OCI-LY1 (cell line): ENCODE measurements around the gene SLC2A10.

ENCODE experiments used
- H2AFZ ChIP-seq: fragments of 200-600 bp; sonication (generic), shearing (Covaris generic); 2 replicates; pipeline ENCODE4 v1.6.0; 2014; ENCODE audit warnings: antibody characterized with exemption, mild to moderate bottlenecking, low read length
- H3F3A ChIP-seq: fragments of 200-600 bp; sonication (generic), shearing (Covaris generic); 2 replicates; pipeline ENCODE4 v1.6.0; 2014; ENCODE audit warnings: mild to moderate bottlenecking, antibody characterized with exemption, low read length, moderate library complexity; ENCODE audit not compliant: insufficient read depth
- H3K27ac ChIP-seq: fragments of 200-600 bp; sonication (generic); 2 replicates; pipeline ENCODE4 v1.5.1; 2014; ENCODE audit warnings: low read length, mixed run types, mild to moderate bottlenecking, low read depth; ENCODE audit not compliant: poor library complexity, severe bottlenecking
- H3K27me3 ChIP-seq: fragments of 200-600 bp; sonication (generic); 2 replicates; pipeline ENCODE4 v1.6.0; 2014; ENCODE audit warnings: antibody characterized with exemption, mild to moderate bottlenecking, low read length, moderate library complexity; ENCODE audit not compliant: insufficient read depth
- H3K36me3 ChIP-seq: fragments of 200-600 bp; sonication (generic); 2 replicates; pipeline ENCODE4 v1.6.1; 2014; ENCODE audit warnings: mild to moderate bottlenecking, antibody characterized with exemption, low read length, moderate library complexity, mixed read lengths; ENCODE audit not compliant: insufficient read depth
- H3K4me1 ChIP-seq: fragments of 200-600 bp; sonication (generic); 2 replicates; pipeline ENCODE4 v1.5.1; 2014; ENCODE audit warnings: mild to moderate bottlenecking, low read length, moderate library complexity; ENCODE audit not compliant: insufficient read depth, severe bottlenecking
- H3K4me2 ChIP-seq: fragments of 200-600 bp; sonication (generic), shearing (Covaris generic); 2 replicates; pipeline ENCODE4 v1.6.1; 2014; ENCODE audit warnings: low read length
- H3K4me3 ChIP-seq: fragments of 200-600 bp; sonication (generic); 2 replicates; pipeline ENCODE4 v1.5.1; 2014; ENCODE audit warnings: low read length, low read depth, mild to moderate bottlenecking, mixed read lengths; ENCODE audit not compliant: poor library complexity, severe bottlenecking
- H3K79me2 ChIP-seq: fragments of 200-600 bp; shearing (Covaris generic); 2 replicates; pipeline ENCODE4 v1.6.1; 2016; ENCODE audit warnings: mixed run types, low read length, mixed read lengths; ENCODE audit not compliant: insufficient read depth
- H3K9ac ChIP-seq: fragments of 200-600 bp; sonication (generic), shearing (Covaris generic); 2 replicates; pipeline ENCODE4 v1.6.1; 2014; ENCODE audit warnings: mild to moderate bottlenecking, low read length, mixed read lengths
- H3K9me2 ChIP-seq: fragments of 200-600 bp; sonication (generic), shearing (Covaris generic); 2 replicates; pipeline ENCODE4 v1.6.1; 2014; ENCODE audit warnings: low read depth, mild to moderate bottlenecking, low read length, mixed read lengths
- H3K9me3 ChIP-seq: fragments of 200-600 bp; shearing (Covaris generic); 2 replicates; pipeline ENCODE4 v1.6.1; 2014; ENCODE audit warnings: low read length, mixed read lengths
- H4K20me1 ChIP-seq: fragments of 200-600 bp; sonication (generic), shearing (Covaris generic); 2 replicates; pipeline ENCODE4 v1.6.0; 2016; ENCODE audit warnings: mild to moderate bottlenecking, low read length; ENCODE audit not compliant: insufficient read depth
- CTCF ChIP-seq: fragments of 200-600 bp; sonication (generic), shearing (Covaris generic); IDR thresholded peaks from 2 replicates; pipeline ENCODE4 v1.5.1; 2017; ENCODE audit warnings: mild to moderate bottlenecking, antibody characterized with exemption, low read length, moderate library complexity, mixed read lengths
- EZH2 ChIP-seq: fragments of 200-600 bp; sonication (generic), shearing (Covaris generic); IDR thresholded peaks from 2 replicates; pipeline ENCODE4 v1.8.0; 2017; ENCODE audit warnings: borderline replicate concordance, mixed run types, mild to moderate bottlenecking, antibody characterized with exemption, low read length, moderate library complexity, mixed read lengths

The SLC2A10 gene

GRCh38 chr20:46784436-46785127, 75.1 kb downstream of the SLC2A10 start:
- Histone ChIP-seq H3K4me1 (no peaks in the 10 kb centered on the region), H3K79me2 (no peaks in the 10 kb centered on the region), H3K36me3 (no peaks in the 10 kb centered on the region), H3K9me2 (no peaks in the 10 kb centered on the region), H2AFZ (no peak overlapping the region), H3K27me3 (0 out of 2 replicates have a peak, but pooled peaks cover 4% of the 10 kb centered on the region), H3K4me3 (no peak overlapping the region), H3K4me2 (no peak overlapping the region), H3K27ac (no peak overlapping the region), H3K9ac (no peak overlapping the region), H3F3A (no peaks in the 10 kb centered on the region), H4K20me1 (no peaks in the 10 kb centered on the region), H3K9me3 (no peaks in the 10 kb centered on the region)
- TF ChIP-seq CTCF (no peak), EZH2 (no peak)
